Liver (tissue), 9 donors: Measurements from ENCODE around the gene KCNJ12. TPM values are rescaled to one million over a fixed set of nuclear protein-coding genes. Genes with fewer than 3 reads are reported as not detected.
"Not testable (repeated sequence)": the region's sequence is repeated elsewhere in the genome, so short reads cannot be mapped to it uniquely, and the experiment has no call there.

ENCODE experiments used
- DNase-seq: peaks from one replicate; pipeline ENCODE4 v3.0.0-alpha.2; 2017; ENCODE audit warnings: low spot score
- H3K27ac ChIP-seq, 2 donors: one replicate each; pipeline ENCODE4 v1.7.0; 2013; ENCODE audit warnings: inconsistent platforms in 2 of 2, low read length in 2 of 2, control low read depth in 1 of 2, low read depth in 1 of 2, mild to moderate bottlenecking in 1 of 2
- H3K27me3 ChIP-seq, 4 donors: one replicate each; pipeline versions ENCODE4 v1.6.1 to v1.7.0; 2013; ENCODE audit warnings: low read length in 3 of 4, inconsistent platforms in 1 of 4, mild to moderate bottlenecking in 1 of 4, moderate library complexity in 1 of 4; ENCODE audit not compliant: control insufficient read depth in 4 of 4, insufficient read depth in 4 of 4
- H3K36me3 ChIP-seq, 4 donors: one replicate each; pipeline versions ENCODE4 v1.6.1 to v1.7.0; 2013; ENCODE audit warnings: low read length in 3 of 4, mild to moderate bottlenecking in 3 of 4, low read depth in 1 of 4, moderate library complexity in 1 of 4; ENCODE audit not compliant: control insufficient read depth in 4 of 4, insufficient read depth in 3 of 4
- H3K4me1 ChIP-seq, 4 donors: one replicate each; pipeline versions ENCODE4 v1.6.1 to v1.7.0; 2013; ENCODE audit warnings: low read length in 3 of 4, mild to moderate bottlenecking in 3 of 4, moderate library complexity in 1 of 4; ENCODE audit not compliant: control insufficient read depth in 4 of 4, insufficient read depth in 4 of 4
- H3K4me3 ChIP-seq, 3 donors: one replicate each; pipeline versions ENCODE4 v1.6.1 to v1.7.0; 2013; ENCODE audit warnings: low read length in 3 of 3, control low read depth in 1 of 3, low read depth in 1 of 3, mild to moderate bottlenecking in 1 of 3
- H3K9ac ChIP-seq, 2 donors: one replicate each; pipeline ENCODE4 v1.7.0; 2013; ENCODE audit warnings: low read length in 2 of 2, mild to moderate bottlenecking in 2 of 2, moderate library complexity in 2 of 2, control low read depth in 1 of 2, low read depth in 1 of 2
- H3K9me3 ChIP-seq, 4 donors: one replicate each; pipeline versions ENCODE4 v1.6.1 to v1.7.0; 2013; ENCODE audit warnings: low read length in 3 of 4; ENCODE audit not compliant: control insufficient read depth in 4 of 4
- WGBS: extraction: QIAGEN DNeasy Blood & Tissue Kit; methylation state at CpG from one replicate; pipeline ENCODE4 v1.1.7; 2013; 5-methylcytosine and 5-hydroxymethylcytosine counted together
- polyA plus RNA-seq, 2 donors: library from polyadenylated mRNA; stranded (reverse) in 1 of 2; unstranded in 1 of 2; fragments of 200-250 nt in 1 of 2; fragments of >200 nt in 1 of 2; fragmentation: Nextera tagmentation in 1 of 2; extraction: Ambion mirVana in 1 of 2; gene quantifications; one replicate each; pipeline versions ENCODE4 v1.2.1 to v1.2.3, GENCODE V29; 2013 to 2015
- total RNA-seq, 2 donors: library from RNA; depleted of rRNA; stranded (reverse); fragments of >200 nt; gene quantifications; one replicate each; pipeline ENCODE4 v1.2.3, GENCODE V29; 2014
- donor health status: healthy.
- donor health status: healthy.
- donor health status: healthy.
- donor health status: healthy.
- donor health status: healthy.

Gene KCNJ12
- total and polyA plus RNA-seq, 4 donors = 0.25 to 0.67 (median 0.38) TPM

- not testable (repeated sequence) for H3K4me3 ChIP-seq, H3K27me3 ChIP-seq, H3K4me1 ChIP-seq, H3K9ac ChIP-seq, H3K27ac ChIP-seq, H3K9me3 ChIP-seq, DNase-seq, H3K36me3 ChIP-seq
- WGBS = 70% methylated on average over 3 of the region's 3 CpGs
Observed at GRCh38 chr17:21408224-21408623, 32.1 kb downstream of the KCNJ12 start.

GRCh38 chr17:21408766-21409300, 32.7 kb downstream of the KCNJ12 start:
- not testable (repeated sequence) for H3K9me3 ChIP-seq, H3K27ac ChIP-seq, H3K9ac ChIP-seq, DNase-seq, H3K4me3 ChIP-seq, H3K36me3 ChIP-seq, H3K27me3 ChIP-seq, H3K4me1 ChIP-seq
- WGBS = 80% methylated on average over 6 of the region's 7 CpGs

DNA sequence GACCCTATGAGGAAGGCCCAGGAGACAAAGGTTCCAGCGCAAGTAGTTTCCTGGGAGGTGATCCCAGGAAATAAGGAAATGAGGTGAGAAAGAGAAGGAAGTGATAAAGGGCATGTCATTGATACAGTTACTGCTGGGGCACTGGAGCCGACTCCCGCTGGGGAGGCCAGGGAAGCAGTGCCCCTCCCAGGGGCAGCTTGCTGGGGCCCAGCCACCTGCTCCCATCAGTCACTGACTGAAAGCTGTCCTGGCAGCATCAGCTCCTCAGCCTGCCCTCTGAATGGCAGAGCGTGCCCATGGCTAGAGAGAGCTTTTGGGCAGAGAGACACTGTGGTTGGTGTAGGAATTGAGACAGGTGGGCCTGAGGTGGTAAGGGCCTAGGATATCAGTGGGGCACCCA, 33.2 kb downstream of the KCNJ12 start:
- H3K9me3 ChIP-seq, H3K4me1 ChIP-seq, H3K27me3 ChIP-seq, H3K4me3 ChIP-seq, H3K36me3 ChIP-seq, DNase-seq, H3K27ac ChIP-seq, H3K9ac ChIP-seq: not testable (repeated sequence)
- 90% methylated on average over 4 of the region's 4 CpGs for WGBS

- not testable (repeated sequence) for H3K9me3 ChIP-seq, DNase-seq, H3K27me3 ChIP-seq, H3K9ac ChIP-seq, H3K4me3 ChIP-seq, H3K36me3 ChIP-seq, H3K27ac ChIP-seq, H3K4me1 ChIP-seq
- WGBS = 88% methylated on average over 3 of the region's 3 CpGs
Observed at GRCh38 chr17:21409971-21410370, 33.8 kb downstream of the KCNJ12 start.

DNA sequence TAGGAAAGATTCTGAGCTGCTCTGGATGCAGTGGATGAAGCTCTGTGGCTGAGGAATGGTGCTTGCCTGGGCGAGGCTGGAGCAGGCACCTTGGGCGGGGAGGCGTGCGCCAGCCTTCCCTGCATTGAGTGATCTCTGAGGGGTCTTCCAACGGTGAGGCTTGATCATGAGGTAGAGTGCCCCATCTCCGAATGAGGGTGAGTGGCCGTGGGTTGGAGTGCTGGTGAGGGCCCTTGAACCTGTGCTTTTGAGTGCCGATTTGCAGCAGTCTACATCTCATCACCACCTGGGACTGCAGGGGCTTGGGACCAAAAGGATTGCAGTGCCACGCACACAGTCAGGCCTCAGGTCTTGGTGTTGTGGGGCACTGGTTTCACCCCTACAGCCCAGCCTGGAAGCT, 34.2 kb downstream of the KCNJ12 start:
- H3K4me3 ChIP-seq, H3K27ac ChIP-seq, DNase-seq, H3K27me3 ChIP-seq, H3K9me3 ChIP-seq, H3K36me3 ChIP-seq, H3K9ac ChIP-seq, H3K4me1 ChIP-seq: not testable (repeated sequence)
- WGBS = 78% methylated on average over 9 of the region's 9 CpGs

DNA sequence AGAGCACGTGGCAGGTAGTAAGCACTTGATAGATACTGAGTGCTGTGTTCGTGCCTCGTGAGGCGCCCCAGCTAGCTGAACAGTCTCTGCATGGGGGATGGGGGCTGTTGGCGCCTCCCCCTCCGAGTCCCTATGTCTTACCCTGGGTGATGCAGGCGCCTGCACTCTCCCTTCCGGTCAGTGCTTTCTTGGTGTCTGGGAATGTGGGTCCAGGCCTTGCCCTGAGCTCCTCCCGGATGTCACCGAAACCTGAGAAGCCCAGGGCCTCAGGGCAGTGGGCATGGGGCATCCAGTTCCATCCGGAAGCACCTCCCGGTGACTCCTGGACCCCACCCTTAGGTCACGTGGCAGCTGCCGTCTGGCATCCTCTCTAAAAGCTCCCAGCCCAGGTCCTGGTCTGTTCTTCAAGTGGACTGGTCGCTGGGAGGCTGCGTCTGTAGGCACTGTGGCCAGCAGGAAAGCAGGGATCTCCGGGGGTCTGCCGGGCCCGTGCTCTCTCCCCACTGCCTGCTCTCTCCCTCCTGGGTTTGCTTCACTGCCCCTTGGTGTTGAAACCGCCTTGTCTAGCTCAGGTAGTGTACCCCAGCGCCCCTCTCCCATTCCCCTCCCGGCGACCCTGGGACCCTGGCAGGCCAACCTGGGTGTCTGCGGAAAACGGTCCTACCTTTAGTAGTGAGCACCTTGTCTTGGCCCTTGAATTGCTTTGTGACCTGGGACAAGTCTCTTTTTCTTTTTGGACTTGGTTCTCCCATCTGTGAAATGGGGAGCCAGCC, 34.9 kb downstream of the KCNJ12 start:
- not testable (repeated sequence) for H3K27me3 ChIP-seq, H3K4me1 ChIP-seq, H3K36me3 ChIP-seq, H3K9me3 ChIP-seq, H3K4me3 ChIP-seq, H3K9ac ChIP-seq, H3K27ac ChIP-seq, DNase-seq
- WGBS = 77% methylated on average over 23 of the region's 25 CpGs

DNA sequence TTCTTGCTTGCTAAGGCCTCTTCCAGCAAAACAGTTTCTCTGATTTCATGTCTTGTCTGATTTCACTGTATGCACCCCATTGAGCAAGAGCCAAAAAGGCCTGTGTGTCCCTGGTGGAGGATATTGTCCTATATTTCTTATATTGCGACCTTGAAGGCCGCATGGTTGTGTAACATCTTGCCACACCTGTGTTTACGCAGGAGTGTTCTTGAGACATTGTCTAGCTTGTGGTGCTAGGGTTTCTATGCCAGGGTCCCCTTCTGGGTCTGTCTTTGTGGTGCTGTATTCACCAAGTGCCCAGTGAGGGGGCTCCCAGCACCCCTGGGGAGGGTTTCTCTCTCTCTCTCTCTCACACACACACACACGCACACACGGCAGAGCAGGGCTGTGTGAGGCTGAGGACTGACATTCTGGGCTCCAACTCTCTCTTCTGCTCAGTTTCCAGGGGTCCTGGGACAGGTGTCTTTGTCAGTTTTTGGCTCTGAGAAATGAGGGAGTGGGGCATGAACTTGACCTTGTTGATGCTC, 35.6 kb downstream of the KCNJ12 start:
- WGBS = 78% methylated on average over 5 of the region's 5 CpGs
- H3K4me3 ChIP-seq, H3K9me3 ChIP-seq, H3K36me3 ChIP-seq, DNase-seq, H3K27ac ChIP-seq, H3K4me1 ChIP-seq, H3K9ac ChIP-seq, H3K27me3 ChIP-seq: not testable (repeated sequence)

- H3K4me1 ChIP-seq, DNase-seq: not testable (repeated sequence)
- 80% methylated on average over 13 of the region's 14 CpGs for WGBS
Observed at GRCh38 chr17:21412207-21412681, 36.1 kb downstream of the KCNJ12 start.

More at GRCh38 chr17:21412207-21412681, 36.1 kb downstream of the KCNJ12 start:
- not testable (repeated sequence) for H3K9ac ChIP-seq, H3K27me3 ChIP-seq, H3K27ac ChIP-seq, H3K36me3 ChIP-seq, H3K9me3 ChIP-seq, H3K4me3 ChIP-seq
